K562 (cell line): ENCODE measurements around the gene DOK3. TPM values are rescaled to one million over a fixed set of nuclear protein-coding genes. Genes with fewer than 3 reads are reported as not detected.

Experiments
- ATF4 ChIP-seq: fragments of 450-650 bp; formaldehyde crosslinking; IDR thresholded peaks from 2 replicates; pipeline ENCODE4 v1.4.0; 2022; ENCODE audit warnings: mild to moderate bottlenecking, moderate library complexity
- CSDE1 ChIP-seq, 2 experiments: fragments of 450-650 bp; IDR thresholded peaks; 2 replicates each; pipeline ENCODE4 v1.6.1; 2016; ENCODE audit warnings: mild to moderate bottlenecking in 1 of 2
- CTCF ChIP-seq, 3 experiments: IDR thresholded peaks in 2 of 3; conservative IDR thresholded peaks in 1 of 3; 2 replicates each; pipeline ENCODE4 v1.5.1; 2011 to 2012; ENCODE audit warnings: low read length in 3 of 3, mild to moderate bottlenecking in 3 of 3, control low read depth in 2 of 3, improper control_type of control experiment in 1 of 3, inconsistent platforms in 1 of 3, low read depth in 1 of 3, mixed read lengths in 1 of 3, moderate library complexity in 1 of 3; ENCODE audit not compliant: insufficient read depth in 2 of 3
- HDAC1 ChIP-seq, 2 experiments: fragments of 450-650 bp; IDR thresholded peaks; 2 replicates each; pipeline ENCODE4 v1.6.1; 2016 to 2017; ENCODE audit warnings: inconsistent platforms in 1 of 2, mild to moderate bottlenecking in 1 of 2, moderate library complexity in 1 of 2
- JUND ChIP-seq, 2 experiments: IDR thresholded peaks; 2 replicates in 1 of 2; 3 replicates in 1 of 2; pipeline ENCODE4 v1.6.1; 2011; ENCODE audit warnings: borderline replicate concordance in 2 of 2, low read depth in 2 of 2, low read length in 2 of 2, improper control_type of control experiment in 1 of 2, missing biosample characterization in 1 of 2, missing genetic modification characterization in 1 of 2, missing genetic modification reagents in 1 of 2
- MBD2 ChIP-seq: sonication (generic); IDR thresholded peaks from 2 replicates; pipeline ENCODE4 v1.6.1; 2016; ENCODE audit warnings: low read depth, borderline replicate concordance
- POLR2AphosphoS5 ChIP-seq: IDR thresholded peaks from 2 replicates; pipeline ENCODE4 v1.6.1; 2011; ENCODE audit warnings: mild to moderate bottlenecking, low read depth, low read length, moderate library complexity; ENCODE audit not compliant: control insufficient read depth, insufficient read depth
- RBM22 ChIP-seq: fragments of 200-400 bp; formaldehyde crosslinking; IDR thresholded peaks from 2 replicates; pipeline ENCODE4 v1.6.1; 2018; ENCODE audit warnings: low read length, low read depth; ENCODE audit not compliant: poor library complexity, severe bottlenecking
- SREBF2 ChIP-seq: sonication (generic); formaldehyde crosslinking; IDR thresholded peaks from 2 replicates; pipeline ENCODE4 v1.4.0; 2020; ENCODE audit warnings: mild to moderate bottlenecking, missing genetic modification reagents
- TBL1XR1 ChIP-seq, 2 experiments: IDR thresholded peaks; 2 replicates each; pipeline ENCODE4 v1.6.1; 2012; ENCODE audit warnings: improper control_type of control experiment in 2 of 2, low read length in 2 of 2, mild to moderate bottlenecking in 1 of 2
- TBP ChIP-seq: optimal IDR thresholded peaks from 2 replicates; pipeline ENCODE3; 2011; ENCODE audit warnings: low read depth, low read length, improper control_type of control experiment
- ZBED1 ChIP-seq: IDR thresholded peaks from 2 replicates; pipeline ENCODE4 v1.6.1; 2014
- ZBTB40 ChIP-seq, 2 experiments: fragments of 450-650 bp in 1 of 2; sonication (generic) in 1 of 2; formaldehyde crosslinking in 1 of 2; IDR thresholded peaks; 2 replicates each; pipeline versions ENCODE4 v1.7.1 to v1.9.0; 2016 to 2022; ENCODE audit warnings: inconsistent platforms in 1 of 2, mild to moderate bottlenecking in 1 of 2, missing genetic modification reagents in 1 of 2
- polyA plus RNA-seq, 8 experiments: library from polyadenylated mRNA; depleted of rRNA in 4 of 8; stranded (reverse) in 5 of 8; unstranded in 3 of 8; fragments of >200 nt; fragmentation: Nextera tagmentation in 2 of 8; fragmentation: Illumina TruSeq in 1 of 8; extraction: Ambion mirVana in 2 of 8; extraction: Trizol in 1 of 8; gene quantifications; 2 replicates each; pipeline versions ENCODE4 v1.2.1 to v1.2.3, GENCODE V29; 2011 to 2014; ENCODE audit warnings: inconsistent platforms in 1 of 8, missing spikeins in 1 of 8
- total RNA-seq, 7 experiments: library from RNA; depleted of rRNA in 6 of 7; stranded (reverse); fragments of >200 nt in 6 of 7; fragmentation: Illumina TruSeq in 2 of 7; extraction: Trizol in 2 of 7; gene quantifications; 2 replicates each; pipeline versions ENCODE4 v1.2.1 to v1.2.3, GENCODE V29; 2011 to 2021; ENCODE audit warnings: low replicate concordance in 1 of 7

The DOK3 gene
- total and polyA plus RNA-seq, 9 of the 15 experiments (the other 6 are each of a cell fraction or from before 2014, with no cell fraction given) = 1.3 to 23.0 (median 8.0) TPM

- TF ChIP-seq MBD2 = peak; percentile 63; the same call in 1 of the 2 replicates
- peak in 1 of 2 experiments; percentile 95; a peak in 2 of 4 replicates for TF ChIP-seq CSDE1 (IDR thresholded peaks at IDR 0.05)
- TF ChIP-seq CTCF (IDR thresholded peaks at IDR 0.05 in 2 of 3, conservative IDR thresholded peaks at IDR 0.05 in 1 of 3; ENCODE audit: insufficient read depth in 2 of 3, low read depth in 1 of 3, low read length in 3 of 3) = peak; percentile 77 to 79 (median 79)
- peak in 1 of 2 experiments; percentile 53; a peak in 1 of 4 replicates for TF ChIP-seq HDAC1 (IDR thresholded peaks at IDR 0.05)
- peak; percentile 31 for TF ChIP-seq TBP
- peak; percentile 84 for TF ChIP-seq RBM22
- no peak for TF ChIP-seq POLR2AphosphoS5
- TF ChIP-seq ATF4 (CRISPR knock-in tag) = no peak
- 0 out of 2 replicates have a peak, but pooled peaks have one; percentile 36 for TF ChIP-seq ZBTB40 (IDR thresholded peaks at IDR 0.05)
- no peak for TF ChIP-seq ZBTB40 (CRISPR knock-in tag; IDR thresholded peaks at IDR 0.05)
- TF ChIP-seq TBL1XR1 (IDR thresholded peaks at IDR 0.05; ENCODE audit: low read length in 2 of 2) = 0 out of 4 replicates have a peak, but pooled peaks of 1 of the 2 experiments have one; percentile 11
- TF ChIP-seq JUND (IDR thresholded peaks at IDR 0.05; ENCODE audit: borderline replicate concordance, low read depth, low read length) = peak; percentile 39; the same call in 1 of the 2 replicates
- no peak for TF ChIP-seq JUND (tag; IDR thresholded peaks at IDR 0.05; ENCODE audit: borderline replicate concordance, low read depth, low read length)
- no peak for TF ChIP-seq SREBF2 (CRISPR knock-in tag)
- no peak for TF ChIP-seq ZBED1
Observed at GRCh38 chr5:177456976-177457851, 52.4 kb downstream of the DOK3 start (continued).
